ENCODE results near the gene PLEKHF1.

- no peak for TF ChIP-seq POLR2A (IDR thresholded peaks at IDR 0.05)
- TF ChIP-seq CTCF (IDR thresholded peaks at IDR 0.05), result peak in 3 of 4 experiments; percentile 86 to 92 (median 89)
- no peak for TF ChIP-seq EP300 (IDR thresholded peaks at IDR 0.05)
Measured at GRCh38 chr19:29694669-29695627, 29.7 kb downstream of the PLEKHF1 start.

Measured in gastroesophageal sphincter (tissue), 3 donors.